ENCODE data around the gene NRDC.
"Not testable (repeated sequence)": the region's sequence is repeated elsewhere in the genome, so short reads cannot be mapped to it uniquely, and the experiment has no call there.

NRDC gene

GRCh38 chr1:51878616-51879336 is at the start of gene NRDC:
TSS of gene NRDC (minus strand) at chr1:51878727. CDS start at chr1:51878615, 112 bp downstream.
- DNase-seq (ENCODE audit: low read depth), result peak; percentile 99

GRCh38 chr1:51927029-51927428 is 48.5 kb upstream of the NRDC start:
- DNase-seq (ENCODE audit: low read depth), result no peak

- DNase-seq (ENCODE audit: low read depth), result no peak
Observed at GRCh38 chr1:51926171-51926812, 47.8 kb upstream of the NRDC start.

- DNase-seq (ENCODE audit: low read depth), result no peak
Observed at GRCh38 chr1:51924455-51924854, 45.9 kb upstream of the NRDC start.

GRCh38 chr1:51922040-51922439 is 43.5 kb upstream of the NRDC start:
- DNase-seq (ENCODE audit: low read depth), result no peak

GRCh38 chr1:51920130-51920529 is 41.6 kb upstream of the NRDC start:
- no peak for DNase-seq (ENCODE audit: low read depth)

GRCh38 chr1:51919684-51920083 is 41.2 kb upstream of the NRDC start:
- DNase-seq (ENCODE audit: low read depth), result no peak

GRCh38 chr1:51916587-51917405 is 38.3 kb upstream of the NRDC start:
- DNase-seq (ENCODE audit: low read depth), result no peak

- DNase-seq (ENCODE audit: low read depth), result no peak
Observed at GRCh38 chr1:51915951-51916350, 37.4 kb upstream of the NRDC start.

GRCh38 chr1:51912881-51913280 is 34.4 kb upstream of the NRDC start:
- DNase-seq (ENCODE audit: low read depth), result no peak

- DNase-seq (ENCODE audit: low read depth), result no peak
Observed at GRCh38 chr1:51910221-51911000, 31.9 kb upstream of the NRDC start.

- no peak for DNase-seq (ENCODE audit: low read depth)
Observed at GRCh38 chr1:51908499-51908898, 30.0 kb upstream of the NRDC start.

GRCh38 chr1:51907079-51907702 is 28.7 kb upstream of the NRDC start:
- DNase-seq (ENCODE audit: low read depth), result no peak

GRCh38 chr1:51906306-51907078 is 28.0 kb upstream of the NRDC start:
- DNase-seq (ENCODE audit: low read depth), result no peak

- DNase-seq (ENCODE audit: low read depth), result no peak
Observed at GRCh38 chr1:51902456-51902855, 23.9 kb upstream of the NRDC start.

- DNase-seq (ENCODE audit: low read depth), result no peak
Observed at GRCh38 chr1:51901151-51901550, 22.6 kb upstream of the NRDC start.

- no peak for DNase-seq (ENCODE audit: low read depth)
Observed at GRCh38 chr1:51899022-51899421, 20.5 kb upstream of the NRDC start.

- DNase-seq (ENCODE audit: low read depth), result no peak
Observed at GRCh38 chr1:51898090-51898734, 19.7 kb upstream of the NRDC start.

- DNase-seq (ENCODE audit: low read depth), result no peak
Observed at GRCh38 chr1:51897699-51898031, 19.1 kb upstream of the NRDC start.

- DNase-seq (ENCODE audit: low read depth), result not testable (repeated sequence)
Observed at GRCh38 chr1:51894748-51895147, 16.2 kb upstream of the NRDC start.

- no peak for DNase-seq (ENCODE audit: low read depth)
Observed at GRCh38 chr1:51878308-51878615, 265 bp downstream of the NRDC start.
